ENCODE measurements around the gene ERICH6. TPM values are rescaled to one million over a fixed set of nuclear protein-coding genes. Genes with fewer than 3 reads are reported as not detected.

The ERICH6 gene
- total and polyA plus RNA-seq, 10 of the 15 experiments (the other 5 are each of a cell fraction or from before 2014, with no cell fraction given): 0.04 to 0.40 (median 0.22) TPM; not detected in 6

DNA sequence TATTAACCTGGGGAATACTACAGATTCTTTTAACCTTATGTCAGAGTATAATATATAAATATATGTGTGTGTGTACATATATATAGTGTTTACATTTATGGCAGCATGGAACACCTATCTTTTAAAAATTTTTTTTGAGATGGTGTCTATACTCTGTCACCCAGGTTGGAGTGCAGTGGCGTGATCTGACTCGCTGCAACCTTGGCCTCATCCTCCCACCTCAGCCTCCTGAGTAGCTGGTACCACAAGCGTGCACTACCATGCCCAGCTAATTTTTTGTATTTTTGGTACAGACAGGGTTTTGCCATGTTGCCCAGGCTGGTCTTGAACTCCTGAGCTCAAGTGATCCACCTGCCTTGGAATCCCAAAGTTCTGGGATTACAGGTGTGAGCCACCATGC, 18.5 kb upstream of the ERICH6 start:
- ChIA-PET CTCF (interaction anchor here (0.6 to 3.5 kb wide), 32 partner anchors 10 to 446 kb away, joined by 3 to 40 read pairs (median 4); no protein-coding TSS in a partner anchor), POLR2A (interaction anchor here (1.0 to 2.1 kb wide), 2 partner anchors 39 to 41 kb away, joined by 3 to 8 read pairs; partner anchors contain the start of gene SIAH2), SMC1A (ENCODE audit: uncharacterized antibody, unreplicated experiment) (interaction anchor here (0.6 to 6.3 kb wide), 19 partner anchors 13 to 538 kb away, joined by 3 to 68 read pairs (median 4); partner anchors contain the start of gene SIAH2), RAD21 (ENCODE audit: unreplicated experiment) (interaction anchor here (0.9 to 3.2 kb wide), 12 partner anchors 16 to 194 kb away, joined by 3 to 36 read pairs (median 8); partner anchors contain the start of gene SIAH2)
- H3K9ac ChIP-seq (ENCODE audit: control insufficient read depth, insufficient read depth, low read length): no peak overlapping the region
- H3K4me3 ChIP-seq: no peak overlapping the region
- no peaks in the 10 kb centered on the region for H3K36me3 ChIP-seq (ENCODE audit: control insufficient read depth in 2 of 2, insufficient read depth in 2 of 2, low read length in 1 of 2)
- intact Hi-C loops (cut with micrococcal nuclease; ENCODE audit: unreplicated experiment) (loop anchor here (5.0 kb wide), 2 partner anchors 40 to 180 kb away; partner anchors contain the start of gene SIAH2), in situ Hi-C loops (cut with MboI) (loop anchor here (5.0 to 10.0 kb wide), 2 partner anchors 145 to 423 kb away; no protein-coding TSS in a partner anchor)
- no peaks in the 10 kb centered on the region for H4K20me1 ChIP-seq (ENCODE audit: control insufficient read depth, insufficient read depth)
- BruUV-seq (replicated peaks): no TSS peak
- no peak overlapping the region for H2AFZ ChIP-seq (ENCODE audit: control insufficient read depth, low read depth, low read length)
- H3K27me3 ChIP-seq (replicated peaks in 1 of 2; ENCODE audit: control insufficient read depth in 2 of 2, insufficient read depth in 2 of 2, low read length in 1 of 2): no peaks in the 10 kb centered on the region
- no peaks in the 10 kb centered on the region for H3K79me2 ChIP-seq (ENCODE audit: control insufficient read depth, insufficient read depth, low read length)
- ATAC-seq (no peak), FAIRE-seq (no peak), DNase-seq (ENCODE audit: low read depth, low spot score) (no peak)
- 100% methylated on average over 3 of the region's 3 CpGs for WGBS (ENCODE audit: insufficient coverage, insufficient replicate concordance, low lambda C conversion rate, missing lambda C conversion rate)
- TF ChIP-seq, protein P1, sequence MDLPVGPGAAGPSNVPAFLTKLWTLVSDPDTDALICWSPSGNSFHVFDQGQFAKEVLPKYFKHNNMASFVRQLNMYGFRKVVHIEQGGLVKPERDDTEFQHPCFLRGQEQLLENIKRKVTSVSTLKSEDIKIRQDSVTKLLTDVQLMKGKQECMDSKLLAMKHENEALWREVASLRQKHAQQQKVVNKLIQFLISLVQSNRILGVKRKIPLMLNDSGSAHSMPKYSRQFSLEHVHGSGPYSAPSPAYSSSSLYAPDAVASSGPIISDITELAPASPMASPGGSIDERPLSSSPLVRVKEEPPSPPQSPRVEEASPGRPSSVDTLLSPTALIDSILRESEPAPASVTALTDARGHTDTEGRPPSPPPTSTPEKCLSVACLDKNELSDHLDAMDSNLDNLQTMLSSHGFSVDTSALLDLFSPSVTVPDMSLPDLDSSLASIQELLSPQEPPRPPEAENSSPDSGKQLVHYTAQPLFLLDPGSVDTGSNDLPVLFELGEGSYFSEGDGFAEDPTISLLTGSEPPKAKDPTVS (IDR thresholded peaks at IDR 0.05; ENCODE audit: low read depth, low read length): no peak
- TF ChIP-seq SP1 (IDR thresholded peaks at IDR 0.05; ENCODE audit: low read depth, low read length) (no peak), BMI1 (IDR thresholded peaks at IDR 0.05; ENCODE audit: borderline replicate concordance) (no peak), RAD21 (IDR thresholded peaks at IDR 0.05; ENCODE audit: insufficient read depth, low read depth, low read length) (no peak), DPF2 (IDR thresholded peaks at IDR 0.05) (no peak), SMAD5 (IDR thresholded peaks at IDR 0.05; ENCODE audit: low read depth) (no peak), CUX1 (IDR thresholded peaks at IDR 0.05; ENCODE audit: insufficient replicate concordance, low read depth, low read length) (no peak)
- H3K27ac ChIP-seq (ENCODE audit: control insufficient read depth, insufficient read depth): no peak overlapping the region
- H3K4me2 ChIP-seq (ENCODE audit: control insufficient read depth, insufficient read depth): no peak overlapping the region
- no peaks in the 10 kb centered on the region for H3K9me3 ChIP-seq (replicated peaks; ENCODE audit: control insufficient read depth, insufficient read depth, low read length)
- no peaks in the 10 kb centered on the region for H3K4me1 ChIP-seq (ENCODE audit: control insufficient read depth, insufficient read depth, low read length)
